ENCODE results near the gene GATC. TPM values are rescaled to one million over a fixed set of nuclear protein-coding genes. Genes with fewer than 3 reads are reported as not detected.

The GATC gene
- total and polyA plus RNA-seq, 2 donors (not counting 3 experiments of a cell fraction or from before 2014, with no cell fraction given), result 13.0 to 28.8 TPM

- peaks cover 6 to 10% of the 10 kb centered on the region in 2 experiments for H3K36me3 ChIP-seq (ENCODE audit: control insufficient read depth in 2 of 2, extremely low read depth in 1 of 2, insufficient read depth in 2 of 2, low read length in 2 of 2)
- no peaks in the 10 kb centered on the region for H3K9me3 ChIP-seq (replicated peaks; ENCODE audit: control insufficient read depth, insufficient read depth, low read length)
- H2AFZ ChIP-seq (ENCODE audit: low read depth, low read length), result peak within 1 kb of the TSS; percentile 4
- no TSS peak for BruUV-seq (replicated peaks)
- H4K20me1 ChIP-seq (replicated peaks; ENCODE audit: control insufficient read depth, extremely low read depth, insufficient read depth, low read length), result peaks cover 11% of the 10 kb centered on the region
- peaks cover 15% of the 10 kb centered on the region for H3K4me1 ChIP-seq (ENCODE audit: control insufficient read depth, extremely low read depth, insufficient read depth, low read length)
- peak within 1 kb of the TSS; percentile 78 for H3K9ac ChIP-seq (replicated peaks; ENCODE audit: extremely low read depth, insufficient read depth, low read length)
- no peaks in the 10 kb centered on the region for H3K27me3 ChIP-seq (ENCODE audit: control insufficient read depth in 2 of 2, insufficient read depth in 2 of 2, low read length in 2 of 2)
- TF ChIP-seq MAX (IDR thresholded peaks at IDR 0.05; ENCODE audit: insufficient read depth, insufficient read length) (peak; percentile 40), MYC (IDR thresholded peaks at IDR 0.05; ENCODE audit: low read depth, low read length) (no peak), CTCF (IDR thresholded peaks at IDR 0.05; ENCODE audit: extremely low read depth in 1 of 2, insufficient read depth in 1 of 2, low read depth in 1 of 2, low read length in 2 of 2) (no peak), POLR2AphosphoS5 (IDR thresholded peaks at IDR 0.05; ENCODE audit: insufficient read depth, low read depth, low read length) (peak; percentile 99), GATA2 (IDR thresholded peaks at IDR 0.05; ENCODE audit: insufficient read depth, insufficient read length, low read depth, low read length) (no peak), JUN (IDR thresholded peaks at IDR 0.05; ENCODE audit: borderline replicate concordance, insufficient read depth, insufficient read length, low read depth) (no peak), FOS (IDR thresholded peaks at IDR 0.05; ENCODE audit: borderline replicate concordance, insufficient read depth, low read length) (no peak), POLR2A (IDR thresholded peaks at IDR 0.05; ENCODE audit: low read depth, low read length) (peak; percentile 99)
- dilution Hi-C loops (cut with MboI; ENCODE audit: extremely low pct_ligation_motif_present, low sequenced_read_pairs) (no loop called here), intact Hi-C loops (cut with micrococcal nuclease) (loop anchor here (1.0 to 2.0 kb wide), 4 partner anchors 27 to 85 kb away; partner anchors contain the start of genes COQ5, COX6A1, POP5 and SRSF9)
- DNase-seq (ENCODE audit: low read depth, low spot score) (peak; percentile 98), FAIRE-seq (peak; percentile 80)
- ChIA-PET CTCF (interaction anchor here (0.7 to 3.6 kb wide), 6 partner anchors 13 to 34 kb away, joined by 3 to 29 read pairs (median 6); partner anchors contain the start of gene COQ5), POLR2A (interaction anchor here (0.6 to 2.1 kb wide), 7 partner anchors 9 to 57 kb away, joined by 3 to 24 read pairs (median 6); partner anchors contain the start of gene SRSF9)
- H3K27ac ChIP-seq (ENCODE audit: insufficient read depth, low read depth, low read length), result no peak within 1 kb of the TSS
- H3K9me1 ChIP-seq (replicated peaks; ENCODE audit: control insufficient read depth, extremely low read depth, insufficient read depth, low read length), result no peaks in the 10 kb centered on the region
- H3K4me3 ChIP-seq (replicated peaks in 1 of 3; ENCODE audit: insufficient read depth in 1 of 3, low read depth in 1 of 3, low read length in 3 of 3), result peak within 1 kb of the TSS; percentile 64 to 98 (median 90)
- peak within 1 kb of the TSS; percentile 98 for H3K4me2 ChIP-seq (ENCODE audit: insufficient read depth, low read length)
- H3K79me2 ChIP-seq (ENCODE audit: control insufficient read depth, insufficient read depth, low read length), result peaks cover 24% of the 10 kb centered on the region
Measured at GRCh38 chr12:120495731-120496412, 49.6 kb downstream of the GATC start, which contains the start of gene DYNLL1. TSS of gene DYNLL1 (plus strand) at chr12:120496113. CDS start at chr12:120496422, 309 bp downstream.

All from endothelial cell of umbilical vein (primary cell).